ENCODE measurements around the gene PRSS33. TPM values are rescaled to one million over a fixed set of nuclear protein-coding genes. Genes with fewer than 3 reads are reported as not detected.
A peak's percentile ranks its signal among the peaks of the same experiment; 100 is the strongest.

Gene PRSS33
- total RNA-seq, 2 experiments from 2014 or later: not detected

DNA sequence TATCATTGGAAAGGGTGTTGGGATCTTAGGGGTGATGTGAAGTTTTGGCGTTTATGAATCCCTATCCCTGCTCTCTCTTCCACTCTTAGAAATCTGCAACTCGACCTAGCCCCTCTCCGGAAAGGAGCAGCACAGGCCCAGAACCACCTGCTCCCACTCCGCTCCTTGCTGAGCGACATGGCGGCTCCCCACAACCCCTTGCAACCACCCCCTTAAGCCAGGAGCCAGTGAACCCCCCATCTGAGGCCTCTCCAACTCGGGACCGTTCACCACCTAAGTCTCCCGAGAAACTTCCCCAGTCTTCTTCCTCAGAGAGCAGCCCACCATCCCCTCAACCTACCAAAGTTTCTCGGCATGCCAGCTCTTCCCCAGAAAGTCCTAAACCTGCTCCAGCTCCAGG is 25.9 kb downstream of the PRSS33 start:
- Mint-ChIP-seq H3K4me1 (ENCODE audit: low read depth) (peaks cover 24% of the 10 kb centered on the region), H3K4me3 (no peak overlapping the region), H3K9me3 (no peaks in the 10 kb centered on the region), H3K36me3 (peaks cover 98% of the 10 kb centered on the region), H3K27ac (no peak overlapping the region), H3K27me3 (no peaks in the 10 kb centered on the region)
- intact Hi-C loops (cut with micrococcal nuclease): no loop called here
- POLR2A ChIA-PET: no interaction called here
- DNase-seq: no peak
- CTCF ChIA-PET: no interaction called here

DNA sequence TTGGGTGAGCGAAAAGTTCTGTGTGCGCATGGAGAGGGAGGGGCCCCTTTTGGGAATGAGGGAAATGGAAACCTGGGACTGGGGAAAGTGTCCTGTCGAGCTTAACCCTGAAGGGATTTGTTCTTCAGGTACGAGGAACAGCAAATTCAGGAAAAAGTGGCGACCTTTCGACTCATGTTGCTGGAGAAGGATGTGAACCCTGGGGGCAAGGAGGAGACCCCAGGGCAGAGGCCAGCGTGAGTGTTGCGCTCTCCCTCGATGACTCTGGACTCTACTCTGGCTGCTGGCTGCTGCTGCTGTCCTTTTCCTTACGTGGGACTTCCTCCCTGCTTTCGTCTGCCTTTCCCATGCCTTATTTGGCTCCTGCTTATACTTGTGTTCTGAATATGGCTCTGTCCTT is 30.0 kb downstream of the PRSS33 start:
- Mint-ChIP-seq H3K27ac (peak overlapping the region; percentile 10), H3K4me1 (ENCODE audit: low read depth) (peaks cover 48% of the 10 kb centered on the region), H3K27me3 (no peaks in the 10 kb centered on the region), H3K9me3 (no peaks in the 10 kb centered on the region), H3K4me3 (no peak overlapping the region), H3K36me3 (peaks cover 89% of the 10 kb centered on the region)
- intact Hi-C loops (cut with micrococcal nuclease): no loop called here
- ChIA-PET POLR2A (no interaction called here), CTCF (interaction anchor here (1.0 to 1.5 kb wide), 2 partner anchors 15 to 110 kb away, joined by 3 to 4 read pairs; no protein-coding TSS in a partner anchor)
- no peak for DNase-seq

DNA sequence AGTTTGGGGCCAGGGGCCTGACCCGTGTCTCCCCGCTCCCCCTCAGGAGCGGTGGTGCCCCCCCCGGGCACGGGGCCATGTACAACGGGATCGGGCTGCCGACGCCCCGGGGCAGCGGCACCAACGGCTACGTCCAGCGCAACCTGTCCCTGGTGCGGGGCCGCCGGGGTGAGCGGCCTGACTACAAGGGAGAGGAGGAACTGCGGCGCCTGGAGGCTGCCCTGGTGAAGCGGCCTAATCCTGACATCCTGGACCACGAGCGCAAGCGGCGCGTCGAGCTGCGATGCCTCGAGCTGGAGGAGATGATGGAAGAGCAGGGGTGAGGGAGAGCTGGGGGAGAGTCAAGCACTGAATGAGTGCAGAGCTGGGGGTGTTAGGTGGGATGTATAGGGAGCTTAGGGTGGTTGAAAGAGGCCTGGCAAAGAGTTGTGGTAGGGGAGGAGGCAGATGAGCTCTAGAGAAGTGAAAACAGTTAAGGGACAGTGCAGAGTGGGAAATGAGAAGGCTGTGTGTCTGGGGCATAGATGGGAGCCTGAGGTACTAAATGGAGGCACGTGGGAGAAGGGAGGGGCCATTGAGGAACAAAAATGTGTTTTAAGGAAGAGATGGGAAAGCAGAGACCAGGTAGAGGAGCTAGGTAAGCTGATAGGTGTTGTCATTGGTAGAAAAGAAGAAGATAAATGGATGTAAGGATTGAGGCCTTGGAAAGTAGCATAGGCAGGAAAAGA is 30.9 kb downstream of the PRSS33 start:
- H3K27me3 Mint-ChIP-seq: no peaks in the 10 kb centered on the region
- POLR2A ChIA-PET: no interaction called here
- H3K9me3 Mint-ChIP-seq: no peaks in the 10 kb centered on the region
- intact Hi-C loops (cut with micrococcal nuclease): no loop called here
- H3K36me3 Mint-ChIP-seq: peaks cover 81% of the 10 kb centered on the region
- no peak for DNase-seq
- CTCF ChIA-PET: interaction anchor here (1.0 to 1.5 kb wide), 2 partner anchors 15 to 111 kb away, joined by 3 to 4 read pairs; no protein-coding TSS in a partner anchor
- peaks cover 51% of the 10 kb centered on the region for H3K4me1 Mint-ChIP-seq (ENCODE audit: low read depth)
- no peak overlapping the region for H3K27ac Mint-ChIP-seq
- H3K4me3 Mint-ChIP-seq: no peak overlapping the region

GRCh38 chr16:2755158-2755557 is 32.2 kb downstream of the PRSS33 start:
- H3K27ac Mint-ChIP-seq: peak overlapping the region; percentile 86
- peak overlapping the region; percentile 96 for H3K4me3 Mint-ChIP-seq
- intact Hi-C loops (cut with micrococcal nuclease): no loop called here
- no peaks in the 10 kb centered on the region for H3K27me3 Mint-ChIP-seq
- ChIA-PET CTCF (no interaction called here), POLR2A (no interaction called here)
- no peaks in the 10 kb centered on the region for H3K9me3 Mint-ChIP-seq
- peaks cover 57% of the 10 kb centered on the region for H3K4me1 Mint-ChIP-seq (ENCODE audit: low read depth)
- peaks cover 74% of the 10 kb centered on the region for H3K36me3 Mint-ChIP-seq
- no peak for DNase-seq

DNA sequence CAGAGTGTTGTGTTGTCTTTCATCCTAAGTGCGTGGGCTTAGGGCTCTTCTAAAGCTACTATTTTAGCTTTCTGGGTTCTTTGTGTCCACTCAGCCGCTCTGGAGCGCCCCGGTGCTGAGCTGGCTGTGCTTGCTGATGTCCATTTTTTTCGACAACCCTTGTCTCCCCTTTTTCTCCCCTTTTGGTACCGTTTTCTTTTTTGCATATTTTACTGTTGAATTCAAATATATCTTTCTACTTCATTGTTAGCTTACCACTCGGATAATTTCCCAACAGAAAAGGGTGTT is 33.7 kb downstream of the PRSS33 start:
- CTCF ChIA-PET: interaction anchor here (0.9 to 1.6 kb wide), 2 partner anchors 86 to 114 kb away, joined by 3 to 5 read pairs; no protein-coding TSS in a partner anchor
- Mint-ChIP-seq H3K27me3 (no peaks in the 10 kb centered on the region), H3K4me1 (ENCODE audit: low read depth) (peaks cover 51% of the 10 kb centered on the region)

DNA sequence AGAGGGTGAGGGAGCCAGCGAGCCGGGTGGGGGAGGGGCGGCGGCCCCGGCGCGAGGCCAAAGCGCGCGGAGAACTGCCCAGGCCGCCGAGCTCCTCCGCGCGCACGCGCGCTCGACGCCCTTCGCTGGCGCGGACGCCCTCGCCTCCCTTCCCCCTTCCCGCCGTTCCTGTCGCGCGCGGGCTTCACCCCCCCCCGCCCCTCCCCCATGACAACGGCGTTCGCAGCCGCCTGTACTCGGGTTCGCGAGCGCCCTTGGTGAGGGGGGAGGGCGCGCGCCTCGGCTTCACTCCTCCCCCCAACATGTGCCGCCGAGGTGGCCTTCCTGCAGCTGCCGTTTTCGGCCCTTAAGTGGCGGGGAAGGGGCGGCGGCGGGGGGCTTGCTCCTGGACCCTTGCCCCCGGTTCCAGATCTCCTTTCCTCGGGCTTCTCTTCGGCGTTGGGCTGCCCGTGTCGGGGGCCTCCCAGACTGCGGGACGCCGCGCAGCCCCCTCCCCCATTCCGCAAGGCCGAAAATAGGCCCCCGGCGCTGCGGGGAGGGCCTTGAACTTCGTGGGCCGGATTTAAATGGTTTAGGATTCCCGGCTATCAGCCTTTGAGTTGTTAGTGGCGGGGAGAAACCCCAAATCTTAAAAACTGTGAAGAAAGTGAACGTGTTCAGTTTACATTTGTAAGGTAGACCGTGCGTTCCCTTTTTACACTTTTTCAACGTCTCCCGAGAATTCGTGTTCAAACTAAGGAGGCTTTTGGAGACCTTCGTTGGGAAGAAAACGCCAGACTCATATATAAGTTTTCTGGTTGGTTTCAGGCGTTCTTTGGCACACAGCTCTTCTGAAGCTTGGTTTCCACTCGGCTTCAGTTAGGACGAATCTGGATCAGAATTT is 34.3 kb downstream of the PRSS33 start:
- ChIA-PET CTCF (interaction anchor here (0.9 to 1.6 kb wide), 3 partner anchors 12 to 115 kb away, joined by 3 to 5 read pairs (median 3); no protein-coding TSS in a partner anchor), POLR2A (interaction anchor here (0.6 to 2.5 kb wide), 10 partner anchors 10 to 1440 kb away, joined by 3 to 19 read pairs (median 4); partner anchors contain the start of gene ELOB)
- Mint-ChIP-seq H3K4me3 (peak overlapping the region; percentile 96), H3K27ac (peak overlapping the region; percentile 99), H3K27me3 (no peaks in the 10 kb centered on the region), H3K36me3 (peaks cover 55% of the 10 kb centered on the region), H3K4me1 (ENCODE audit: low read depth) (peaks cover 48% of the 10 kb centered on the region), H3K9me3 (no peaks in the 10 kb centered on the region)
- intact Hi-C loops (cut with micrococcal nuclease): loop anchor here (1.0 to 2.0 kb wide), 3 partner anchors 24 to 116 kb away; partner anchors contain the start of gene ELOB
- DNase-seq: peak; percentile 82

More for the DNA sequence above, 33.7 kb downstream of the PRSS33 start:
- intact Hi-C loops (cut with micrococcal nuclease): loop anchor here (2.0 kb wide), 1 partner anchor 115 kb away; no protein-coding TSS in a partner anchor
- Mint-ChIP-seq H3K36me3 (peaks cover 60% of the 10 kb centered on the region), H3K9me3 (no peaks in the 10 kb centered on the region), H3K27ac (peak overlapping the region; percentile 86), H3K4me3 (peak overlapping the region; percentile 96)
- no peak for DNase-seq
- POLR2A ChIA-PET: interaction anchor here (0.7 to 2.5 kb wide), 7 partner anchors 10 to 151 kb away, joined by 3 to 19 read pairs (median 4); partner anchors contain the start of gene ELOB

DNA sequence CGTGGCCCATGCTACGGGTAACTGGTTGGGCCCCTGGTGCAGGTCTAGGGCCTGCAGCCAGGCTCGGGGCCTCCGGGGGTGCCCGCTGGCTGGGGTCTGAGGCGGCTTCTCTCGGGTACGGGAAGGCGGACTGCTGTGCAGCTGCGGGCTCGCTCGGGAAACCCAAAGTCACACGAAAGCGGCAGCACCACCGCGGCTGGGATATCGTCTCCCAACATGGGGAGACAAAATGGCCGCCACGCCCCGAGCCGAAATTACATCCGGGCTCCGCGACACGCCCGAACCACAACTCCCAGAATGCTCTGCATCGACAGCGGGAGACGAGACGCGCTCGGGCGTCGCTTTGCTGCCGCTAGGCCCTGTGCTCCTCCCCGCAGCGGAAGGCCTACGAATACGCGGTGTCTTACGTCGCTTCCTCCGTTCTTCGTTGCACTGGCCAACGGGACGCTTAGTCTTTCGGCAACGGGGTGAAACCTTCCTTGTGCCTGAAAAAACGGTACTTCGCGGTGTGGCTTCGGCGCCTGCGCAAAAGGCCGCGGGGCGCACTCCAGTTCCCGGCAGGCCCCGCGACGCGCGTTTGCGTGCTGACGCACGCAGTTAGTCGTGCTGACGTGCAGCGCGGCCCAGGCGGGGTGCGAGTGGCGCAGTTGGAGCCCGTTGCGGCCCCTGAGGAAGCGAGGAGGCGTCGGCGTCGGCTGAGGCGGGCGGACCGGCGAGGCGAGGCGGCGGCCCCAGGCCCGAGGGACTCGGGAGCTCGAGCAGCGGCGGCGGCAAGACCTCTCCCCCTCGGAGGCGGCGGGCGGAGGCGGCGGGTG is 35.1 kb downstream of the PRSS33 start, which contains the start of gene SRRM2:
SRRM2 (plus strand) TSS at position 604 of the 815 bp plus-strand sequence. CDS start 3,727 bp downstream, outside the sequence.
- H3K4me1 Mint-ChIP-seq (ENCODE audit: low read depth): peaks cover 45% of the 10 kb centered on the region
- ChIA-PET CTCF (interaction anchor here (1.0 kb wide), 1 partner anchor 13 kb away, joined by 3 read pairs; no protein-coding TSS in a partner anchor), POLR2A (interaction anchor here (0.6 to 2.5 kb wide), 8 partner anchors 9 to 1441 kb away, joined by 3 to 19 read pairs (median 5); partner anchors contain the start of gene ELOB)
- peak; percentile 97 for DNase-seq
- H3K27ac Mint-ChIP-seq: peak within 1 kb of the TSS; percentile 99
- intact Hi-C loops (cut with micrococcal nuclease): loop anchor here (1.0 to 2.0 kb wide), 3 partner anchors 25 to 117 kb away; partner anchors contain the start of gene ELOB
- H3K4me3 Mint-ChIP-seq: peak within 1 kb of the TSS; percentile 96
- H3K36me3 Mint-ChIP-seq: peaks cover 47% of the 10 kb centered on the region
- no peaks in the 10 kb centered on the region for H3K27me3 Mint-ChIP-seq
- H3K9me3 Mint-ChIP-seq: no peaks in the 10 kb centered on the region

DNA sequence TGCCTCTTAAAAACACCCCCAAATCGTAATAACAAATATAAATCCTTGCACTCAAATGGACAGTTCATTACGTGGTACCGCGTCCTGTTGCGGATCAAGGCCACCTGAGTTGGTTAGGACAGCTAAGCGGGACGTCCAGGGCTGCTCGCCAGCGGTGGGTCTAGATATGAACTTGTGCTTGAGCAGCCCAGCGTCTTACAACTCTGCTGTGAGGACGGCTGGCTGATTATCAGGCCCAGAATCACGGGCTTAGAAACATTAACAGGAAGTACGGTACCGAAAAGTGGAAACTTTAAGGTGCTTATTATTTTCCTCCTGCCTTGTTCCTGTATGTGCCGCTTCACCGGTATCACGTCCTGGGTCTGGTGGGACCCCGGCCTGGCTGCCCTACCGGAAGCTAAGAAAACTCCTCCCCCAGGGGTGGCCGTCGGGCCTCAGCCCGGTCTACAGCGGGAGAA is 35.8 kb downstream of the PRSS33 start:
- Mint-ChIP-seq H3K27ac (peak overlapping the region; percentile 99), H3K27me3 (no peaks in the 10 kb centered on the region), H3K4me1 (ENCODE audit: low read depth) (peaks cover 42% of the 10 kb centered on the region), H3K9me3 (no peaks in the 10 kb centered on the region), H3K36me3 (peaks cover 41% of the 10 kb centered on the region), H3K4me3 (peak overlapping the region; percentile 96)
- intact Hi-C loops (cut with micrococcal nuclease): loop anchor here (1.0 to 2.0 kb wide), 3 partner anchors 26 to 117 kb away; partner anchors contain the start of gene ELOB
- no peak for DNase-seq
- ChIA-PET CTCF (no interaction called here), POLR2A (interaction anchor here (1.0 to 1.2 kb wide), 2 partner anchors 9 to 26 kb away, joined by 3 to 5 read pairs; no protein-coding TSS in a partner anchor)

DNA sequence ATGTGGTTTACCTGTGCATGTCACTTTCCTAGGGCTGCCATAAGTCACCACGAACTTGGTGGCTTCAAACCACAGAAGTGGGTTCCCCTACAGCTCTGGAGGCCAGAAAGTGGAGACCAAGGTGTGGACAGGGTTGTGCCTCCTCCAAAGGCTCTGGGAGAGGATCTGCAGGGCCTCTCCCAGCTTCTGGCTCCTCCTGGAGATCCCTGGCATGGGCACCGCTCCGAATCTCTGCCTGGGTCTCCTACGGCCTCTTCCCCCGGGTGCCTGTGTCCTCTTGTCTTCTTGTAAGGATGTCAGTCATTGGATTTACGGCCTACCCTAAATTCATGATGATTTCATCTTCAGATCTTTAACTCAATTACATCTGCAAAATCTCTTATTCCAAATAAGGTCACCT is 37.4 kb downstream of the PRSS33 start:
- H3K4me1 Mint-ChIP-seq (ENCODE audit: low read depth): peaks cover 27% of the 10 kb centered on the region
- ChIA-PET CTCF (no interaction called here), POLR2A (no interaction called here)
- H3K4me3 Mint-ChIP-seq: no peak overlapping the region
- intact Hi-C loops (cut with micrococcal nuclease): no loop called here
- H3K27me3 Mint-ChIP-seq: no peaks in the 10 kb centered on the region
- H3K27ac Mint-ChIP-seq: no peak overlapping the region
- H3K36me3 Mint-ChIP-seq: peaks cover 27% of the 10 kb centered on the region
- H3K9me3 Mint-ChIP-seq: no peaks in the 10 kb centered on the region
- DNase-seq: no peak

- POLR2A ChIA-PET: no interaction called here
- DNase-seq: no peak
- Mint-ChIP-seq H3K9me3 (no peaks in the 10 kb centered on the region), H3K27ac (no peak overlapping the region), H3K4me1 (ENCODE audit: low read depth) (peaks cover 23% of the 10 kb centered on the region), H3K27me3 (no peaks in the 10 kb centered on the region), H3K36me3 (peaks cover 22% of the 10 kb centered on the region), H3K4me3 (no peak overlapping the region)
- CTCF ChIA-PET: no interaction called here
- intact Hi-C loops (cut with micrococcal nuclease): no loop called here
Measured at GRCh38 chr16:2749476-2749875, 37.9 kb downstream of the PRSS33 start.

DNA sequence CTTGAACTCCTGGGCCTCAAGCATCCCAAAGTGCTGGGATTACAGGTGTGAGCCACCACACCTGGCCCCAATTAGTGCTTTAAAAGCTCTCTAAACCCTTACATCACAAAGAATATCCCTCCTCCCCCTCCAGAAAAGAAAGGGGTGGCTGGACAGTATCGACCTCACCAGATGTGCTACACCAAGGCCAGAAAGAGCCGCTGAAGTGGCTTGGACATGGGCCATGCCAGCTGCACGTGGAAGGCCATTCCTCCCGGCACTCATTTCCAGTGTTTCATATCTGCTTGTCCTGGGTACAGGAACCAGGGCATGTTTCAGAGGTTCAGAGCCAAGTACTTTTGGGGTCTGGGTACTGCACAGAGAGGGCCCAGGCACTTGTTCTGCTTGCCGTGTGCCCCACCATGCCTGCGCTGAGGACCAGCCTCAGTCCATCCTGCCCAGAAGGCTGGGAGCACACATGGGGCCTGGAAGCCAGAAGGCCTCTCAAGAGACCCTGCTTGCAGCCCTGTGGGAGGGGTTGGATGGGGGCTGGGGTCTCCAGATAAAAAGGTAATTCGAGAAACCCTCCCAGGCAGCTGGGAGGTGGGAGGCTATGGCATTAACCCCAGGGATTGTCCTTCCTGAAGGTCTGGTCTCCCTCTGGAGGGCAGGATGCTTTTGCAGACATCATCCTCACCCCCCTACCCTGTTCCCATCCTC is 38.5 kb downstream of the PRSS33 start:
- Mint-ChIP-seq H3K27ac (no peak overlapping the region), H3K4me1 (ENCODE audit: low read depth) (peaks cover 17% of the 10 kb centered on the region), H3K36me3 (peaks cover 17% of the 10 kb centered on the region), H3K4me3 (no peak overlapping the region), H3K9me3 (no peaks in the 10 kb centered on the region), H3K27me3 (no peaks in the 10 kb centered on the region)
- ChIA-PET POLR2A (no interaction called here), CTCF (no interaction called here)
- intact Hi-C loops (cut with micrococcal nuclease): no loop called here
- no peak for DNase-seq

All from activated CD4-positive, alpha-beta memory T cell treated with anti-CD3 and anti-CD28 coated beads for 36 hours (primary cell).